Kidney epithelial cell (primary cell): ENCODE data around the gene RBM22. TPM values are rescaled to one million over a fixed set of nuclear protein-coding genes. Genes with fewer than 3 reads are reported as not detected.

ENCODE experiments used
- DNase-seq: peaks from one replicate; pipeline ENCODE4 v3.0.0-alpha.2; 2010; ENCODE audit warnings: low read depth
- H3K27me3 ChIP-seq: 2 replicates; pipeline ENCODE4 v1.6.0; 2011; ENCODE audit warnings: low read length; ENCODE audit not compliant: control insufficient read depth, insufficient read depth
- H3K36me3 ChIP-seq: 2 replicates; pipeline ENCODE4 v1.5.1; 2011; ENCODE audit warnings: low read length; ENCODE audit not compliant: control insufficient read depth, insufficient read depth
- H3K4me3 ChIP-seq: 2 replicates; pipeline ENCODE4 v1.5.1; 2011; ENCODE audit warnings: low read depth, mild to moderate bottlenecking, control low read depth, low read length
- total RNA-seq: library from RNA; depleted of rRNA; stranded (reverse); fragments of >200 nt; gene quantifications from 2 replicates; pipeline ENCODE4 v1.2.3, GENCODE V29; 2015
- TF ChIP-seq, protein P1 (sequence below): IDR thresholded peaks from 2 replicates; pipeline ENCODE4 v1.5.1; 2011; ENCODE audit warnings: mild to moderate bottlenecking, moderate library complexity, low read length, control low read depth, inconsistent platforms; ENCODE audit not compliant: insufficient read depth, poor library complexity, severe bottlenecking

The RBM22 gene
- total RNA-seq, 1 donor from 2014 or later: 55.6 TPM

DNA sequence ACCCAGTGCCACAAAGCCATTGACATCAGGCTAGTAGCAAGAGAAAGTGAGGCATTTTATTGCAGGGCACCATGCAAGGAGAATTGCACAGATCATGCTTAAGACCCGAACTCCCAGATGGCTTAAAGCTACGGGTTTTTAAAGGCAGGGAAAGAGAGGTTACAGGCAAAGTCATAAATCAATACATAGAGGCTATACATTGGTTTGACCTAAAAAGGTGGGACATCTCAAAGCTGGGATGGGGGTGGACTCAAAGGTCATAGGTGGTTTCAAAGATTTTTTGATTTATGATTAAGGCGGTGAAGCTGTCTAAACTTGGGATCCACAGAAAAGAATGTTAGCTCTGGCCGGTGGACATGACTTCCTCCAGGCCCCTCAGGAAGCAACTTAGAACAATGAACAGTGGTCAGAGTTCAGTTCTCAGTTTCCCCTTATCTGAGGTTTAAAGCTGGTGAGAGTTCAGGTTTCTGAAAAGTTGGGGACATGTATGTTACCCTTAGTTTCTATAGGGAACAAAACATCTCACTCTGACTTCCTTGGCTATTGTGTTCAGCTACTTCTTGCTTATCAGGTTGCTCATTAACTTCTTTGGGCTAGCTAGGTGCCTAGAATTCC lies 6.0 kb upstream of the RBM22 start:
- DNase-seq: no peak
- Histone ChIP-seq H3K4me3 (no peak overlapping the region), H3K36me3 (no peaks in the 10 kb centered on the region), H3K27me3 (no peaks in the 10 kb centered on the region)
- TF ChIP-seq, protein P1, sequence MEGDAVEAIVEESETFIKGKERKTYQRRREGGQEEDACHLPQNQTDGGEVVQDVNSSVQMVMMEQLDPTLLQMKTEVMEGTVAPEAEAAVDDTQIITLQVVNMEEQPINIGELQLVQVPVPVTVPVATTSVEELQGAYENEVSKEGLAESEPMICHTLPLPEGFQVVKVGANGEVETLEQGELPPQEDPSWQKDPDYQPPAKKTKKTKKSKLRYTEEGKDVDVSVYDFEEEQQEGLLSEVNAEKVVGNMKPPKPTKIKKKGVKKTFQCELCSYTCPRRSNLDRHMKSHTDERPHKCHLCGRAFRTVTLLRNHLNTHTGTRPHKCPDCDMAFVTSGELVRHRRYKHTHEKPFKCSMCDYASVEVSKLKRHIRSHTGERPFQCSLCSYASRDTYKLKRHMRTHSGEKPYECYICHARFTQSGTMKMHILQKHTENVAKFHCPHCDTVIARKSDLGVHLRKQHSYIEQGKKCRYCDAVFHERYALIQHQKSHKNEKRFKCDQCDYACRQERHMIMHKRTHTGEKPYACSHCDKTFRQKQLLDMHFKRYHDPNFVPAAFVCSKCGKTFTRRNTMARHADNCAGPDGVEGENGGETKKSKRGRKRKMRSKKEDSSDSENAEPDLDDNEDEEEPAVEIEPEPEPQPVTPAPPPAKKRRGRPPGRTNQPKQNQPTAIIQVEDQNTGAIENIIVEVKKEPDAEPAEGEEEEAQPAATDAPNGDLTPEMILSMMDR: no peak

DNA sequence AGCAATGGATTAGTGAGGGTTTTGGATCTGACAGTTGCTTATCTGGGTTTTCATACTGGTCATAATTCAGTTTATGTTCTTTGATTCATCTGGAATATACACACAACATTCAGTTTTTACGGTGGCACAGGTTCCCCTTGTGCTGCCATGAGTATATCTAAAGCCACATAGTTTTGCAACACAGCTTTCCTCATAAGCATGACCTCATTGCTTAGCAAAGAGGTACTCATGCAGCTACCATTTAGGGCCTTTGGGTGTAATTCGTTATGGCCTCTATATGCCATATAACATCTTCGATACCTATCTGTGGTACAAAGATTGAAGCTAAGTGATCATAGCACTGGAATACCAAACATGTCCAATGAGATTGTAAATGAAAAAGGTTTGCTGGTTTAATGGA lies 2.9 kb upstream of the RBM22 start:
- H3K36me3 ChIP-seq: no peaks in the 10 kb centered on the region
- DNase-seq: no peak
- TF ChIP-seq, protein P1: no peak
- H3K4me3 ChIP-seq: no peak overlapping the region
- H3K27me3 ChIP-seq: no peaks in the 10 kb centered on the region

- TF ChIP-seq, protein P1: no peak
- H3K36me3 ChIP-seq: no peaks in the 10 kb centered on the region
- no peak for DNase-seq
- H3K27me3 ChIP-seq: no peaks in the 10 kb centered on the region
- peak overlapping the region; percentile 55 for H3K4me3 ChIP-seq
These were observed 642 bp downstream of the RBM22 start for GRCh38 chr5:150700246-150700593.

DNA sequence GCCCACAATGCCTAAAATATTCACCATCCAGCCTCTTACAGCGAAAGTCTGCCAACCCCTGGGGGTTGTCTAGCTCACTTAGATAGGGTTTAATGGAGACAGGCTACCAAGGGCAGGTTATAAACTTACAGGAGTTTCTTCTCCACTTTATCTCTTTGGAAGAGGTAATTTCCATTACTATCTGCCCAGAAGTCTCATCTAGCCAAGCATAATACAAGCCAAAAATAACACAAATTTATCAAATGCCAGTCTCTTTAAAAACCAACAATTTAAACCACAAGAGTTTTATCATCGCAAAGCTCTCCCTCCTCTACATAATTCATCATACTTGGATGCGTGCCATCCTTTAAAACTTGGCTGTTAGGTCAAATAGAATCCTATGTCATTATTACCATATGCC lies 6.2 kb downstream of the RBM22 start:
- no peak for DNase-seq
- H3K4me3 ChIP-seq: no peak overlapping the region
- no peaks in the 10 kb centered on the region for H3K36me3 ChIP-seq
- H3K27me3 ChIP-seq: no peaks in the 10 kb centered on the region
- TF ChIP-seq, protein P1: no peak

GRCh38 chr5:150692276-150692675 lies 8.6 kb downstream of the RBM22 start:
- Histone ChIP-seq H3K4me3 (no peak overlapping the region), H3K27me3 (no peaks in the 10 kb centered on the region), H3K36me3 (no peaks in the 10 kb centered on the region)
- TF ChIP-seq, protein P1: no peak
- DNase-seq: no peak

- TF ChIP-seq, protein P1: no peak
- Histone ChIP-seq H3K4me3 (no peak overlapping the region), H3K27me3 (no peaks in the 10 kb centered on the region), H3K36me3 (no peaks in the 10 kb centered on the region)
- DNase-seq: no peak
These were observed 10.1 kb downstream of the RBM22 start for GRCh38 chr5:150690760-150691159.
